NOMO-1 (cell line): ENCODE measurements around the gene MALSU1.
"Not testable (repeated sequence)": the region's sequence is repeated elsewhere in the genome, so short reads cannot be mapped to it uniquely, and the experiment has no call there.

Experiments
- DNase-seq, 2 experiments: peaks; one replicate each; lab custom pipeline; 2025; ENCODE audit not compliant: unreplicated experiment in 2 of 2; lab: John Stamatoyannopoulos, UW

Gene MALSU1

GRCh38 chr7:23285657-23286646 lies 13.2 kb upstream of the MALSU1 start:
- no peak for DNase-seq

GRCh38 chr7:23287612-23288011 lies 11.5 kb upstream of the MALSU1 start:
- peak in 1 of 2 experiments; percentile 9 for DNase-seq

DNA sequence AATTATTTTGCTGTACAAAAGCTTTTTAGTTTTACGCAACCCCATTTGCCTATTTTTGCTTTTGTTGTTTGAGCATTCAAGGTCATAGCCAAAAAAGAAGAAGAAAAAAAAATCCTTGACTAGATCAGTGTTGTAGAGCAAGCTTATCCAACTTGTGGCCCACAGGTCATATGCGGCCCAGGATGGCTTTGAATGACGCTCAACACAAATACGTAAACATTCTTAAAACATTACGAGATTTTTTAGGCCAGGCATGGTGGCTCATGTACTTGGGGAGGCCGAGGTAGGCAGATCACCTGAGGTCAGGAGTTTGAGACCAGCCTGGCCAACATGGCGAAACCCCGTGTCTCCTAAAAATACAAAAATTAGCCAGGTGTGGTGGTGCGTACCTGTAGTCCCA lies 8.1 kb upstream of the MALSU1 start:
- DNase-seq = no peak

DNA sequence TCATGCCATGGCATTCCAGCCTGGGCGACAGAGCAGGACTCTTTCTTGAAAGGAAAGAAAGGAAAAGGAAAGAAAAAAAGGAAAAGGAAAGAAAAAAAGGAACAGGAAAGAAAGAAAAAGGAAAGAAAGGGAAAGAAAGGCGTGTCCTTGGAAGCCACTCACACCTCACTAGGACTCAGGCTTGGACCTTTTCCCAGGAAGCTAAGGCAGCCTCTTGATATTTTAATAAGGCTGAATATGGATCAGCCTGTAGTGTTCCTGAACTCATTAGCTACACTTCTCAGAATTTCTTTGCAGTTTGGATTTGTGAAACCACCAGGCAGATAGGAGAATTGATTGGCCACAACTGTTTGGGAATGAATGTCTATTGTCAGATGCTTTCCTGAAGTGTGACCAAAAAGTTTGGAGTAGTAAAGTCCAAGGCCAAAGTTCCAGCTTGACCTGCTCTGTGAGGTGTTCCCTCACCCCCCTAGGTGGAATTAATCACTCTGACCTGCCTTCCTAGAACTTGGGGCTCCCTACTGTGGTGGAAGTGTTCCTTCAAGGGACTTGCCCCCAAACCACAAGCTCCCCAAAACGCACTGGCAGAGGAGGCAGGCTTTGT lies 7.1 kb upstream of the MALSU1 start:
- DNase-seq = no peak

DNA sequence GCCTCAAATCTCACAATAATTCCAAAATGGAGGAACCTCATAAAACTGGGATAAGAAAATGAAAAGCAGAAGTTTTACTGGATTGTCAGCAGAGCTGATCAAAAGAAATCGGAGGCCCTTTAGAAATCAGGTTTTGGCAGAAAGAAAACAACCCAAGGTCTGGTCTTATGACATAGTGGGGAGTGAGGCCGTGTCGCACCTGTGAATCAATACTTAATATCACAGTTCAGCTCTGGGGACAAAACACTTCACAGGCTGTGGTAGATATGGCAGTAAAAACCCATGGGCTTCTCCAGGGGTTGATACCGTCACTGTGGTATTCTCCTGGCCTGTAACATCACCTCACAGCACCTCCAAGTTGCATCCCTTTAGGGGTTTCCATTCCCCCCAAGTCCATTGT lies 6.5 kb upstream of the MALSU1 start:
- DNase-seq = no peak

GRCh38 chr7:23293500-23294073 lies 5.6 kb upstream of the MALSU1 start:
- DNase-seq = no peak

DNA sequence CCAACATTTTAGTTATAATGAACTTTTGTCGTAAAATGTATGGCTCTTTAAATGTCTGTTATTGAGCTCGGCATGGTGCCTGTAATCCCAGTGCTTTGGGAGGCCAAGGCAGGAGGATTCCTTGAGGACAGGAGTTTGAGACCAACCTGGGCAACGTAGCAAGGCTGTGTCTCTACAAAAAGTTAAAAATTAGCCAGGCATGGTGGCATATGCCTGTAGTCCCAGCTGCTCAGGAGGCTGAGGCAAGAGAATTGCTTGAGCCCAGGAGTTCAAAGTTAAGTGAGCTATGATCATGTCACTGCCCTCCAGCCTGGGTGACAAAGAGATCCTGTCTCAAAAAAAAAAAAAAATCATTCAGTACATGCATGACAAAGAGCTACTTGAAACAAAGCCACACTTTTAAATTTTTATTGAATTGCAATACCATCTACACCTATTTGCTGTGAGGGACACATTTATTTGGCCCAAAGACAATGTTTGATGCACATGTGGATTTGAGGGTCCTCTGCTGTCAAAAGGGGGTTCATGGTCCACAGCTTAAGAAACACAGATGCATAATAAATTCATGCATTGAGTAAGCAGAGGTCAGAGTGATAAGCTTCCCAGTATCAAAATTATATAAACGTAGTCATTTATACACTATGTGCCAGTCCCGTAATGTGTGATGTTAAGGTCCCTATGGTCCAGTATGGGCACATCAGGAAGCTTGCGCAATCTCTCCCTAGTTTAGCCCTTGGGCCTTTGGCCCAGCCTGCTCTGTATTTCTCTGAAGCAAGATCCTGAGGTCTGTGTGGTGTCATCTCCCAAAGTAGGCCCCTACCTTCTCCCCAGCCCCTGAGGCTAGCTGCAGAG lies 4.4 kb upstream of the MALSU1 start:
- peak; percentile 28 to 43 for DNase-seq

GRCh38 chr7:23295401-23295697 lies 3.8 kb upstream of the MALSU1 start:
- DNase-seq = peak in 1 of 2 experiments; percentile 1

- no peak for DNase-seq
Measured at GRCh38 chr7:23298141-23298881, 828 bp upstream of the MALSU1 start.

DNA sequence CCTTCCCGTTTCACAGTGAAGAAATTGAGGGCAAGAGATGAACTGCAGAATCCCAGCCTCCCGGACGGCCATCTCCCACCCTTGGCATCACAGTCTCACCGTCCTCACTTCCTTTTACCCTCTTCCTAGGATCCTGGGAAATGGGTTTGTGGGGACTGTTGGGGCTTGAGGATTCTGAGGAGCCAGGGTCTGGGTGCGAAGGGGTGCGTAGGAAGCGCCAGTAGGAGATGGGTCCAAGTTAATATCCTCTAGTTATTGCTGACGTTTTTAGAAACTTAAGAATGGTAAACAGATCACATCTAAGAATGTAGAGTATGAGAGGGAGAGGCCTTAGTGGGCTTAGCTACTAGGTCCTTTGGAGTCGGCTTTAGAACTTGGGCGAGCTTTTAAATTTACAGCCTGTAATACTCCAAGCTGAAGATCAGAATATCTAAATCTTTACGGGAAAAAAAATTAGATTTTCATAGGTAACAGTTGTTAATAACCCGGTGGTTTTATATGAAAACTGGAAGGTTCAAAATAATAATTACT lies 696 bp downstream of the MALSU1 start:
- DNase-seq = no peak

- no peak for DNase-seq
Measured at GRCh38 chr7:23306936-23307521, 7.9 kb downstream of the MALSU1 start.

- no peak for DNase-seq
Measured at GRCh38 chr7:23308754-23309153, 9.6 kb downstream of the MALSU1 start.

DNA sequence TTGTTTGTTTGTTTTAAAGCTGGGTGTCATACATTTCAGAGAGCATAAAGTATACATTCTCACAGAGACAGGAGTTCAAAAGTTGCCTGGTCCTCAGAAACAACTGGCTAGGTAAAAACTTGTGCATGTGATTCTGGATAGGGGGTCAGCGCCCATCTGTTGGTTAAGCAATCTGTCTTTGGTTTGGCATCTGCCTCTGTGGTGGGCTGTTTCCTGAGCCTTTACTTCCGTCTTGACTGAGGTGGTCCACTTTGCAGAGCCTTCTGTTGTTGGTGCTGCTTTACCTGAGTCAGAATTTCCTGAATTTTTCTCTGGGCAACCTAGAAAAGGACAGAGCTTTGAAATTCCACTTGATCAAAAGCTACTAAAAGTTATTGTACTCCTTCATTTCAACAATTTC lies 13.0 kb downstream of the MALSU1 start:
- not testable (repeated sequence) for DNase-seq

DNA sequence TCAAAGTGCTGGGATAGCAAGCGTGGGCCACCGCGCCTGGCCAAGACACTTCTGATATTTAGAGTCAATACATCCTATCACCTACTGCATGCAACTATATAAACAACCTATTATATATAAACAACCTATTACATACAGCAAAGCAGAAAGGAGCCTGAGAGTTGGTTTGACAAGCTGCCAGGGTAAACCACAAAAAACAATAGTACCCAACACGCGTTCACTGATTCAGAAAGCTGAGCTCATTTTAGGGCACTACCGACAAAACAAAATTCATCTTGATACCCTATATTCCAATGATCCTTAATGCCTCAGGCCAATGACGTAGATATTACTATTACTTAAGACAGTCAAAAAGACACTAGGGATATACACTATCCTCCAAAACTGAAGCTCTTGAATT lies 16.2 kb downstream of the MALSU1 start:
- no peak for DNase-seq

DNA sequence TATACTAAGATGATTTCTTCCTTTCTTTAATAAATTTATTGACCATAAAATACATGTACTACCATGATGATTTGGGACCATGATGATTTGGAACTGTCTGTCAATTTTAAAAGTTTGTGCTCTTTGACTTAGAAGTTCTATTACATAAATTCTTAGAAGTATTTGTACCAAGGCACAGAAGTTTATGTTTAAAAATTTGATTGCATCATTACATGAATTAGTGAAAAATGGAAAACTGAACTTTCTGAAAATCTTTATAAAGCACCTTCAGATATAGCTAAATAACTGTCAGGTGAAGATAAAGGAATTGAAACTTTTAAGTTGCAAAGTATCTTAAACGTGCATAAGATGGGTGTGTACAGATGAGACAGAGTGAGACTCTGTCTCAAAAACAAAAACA lies 32.0 kb downstream of the MALSU1 start:
- DNase-seq = no peak

DNA sequence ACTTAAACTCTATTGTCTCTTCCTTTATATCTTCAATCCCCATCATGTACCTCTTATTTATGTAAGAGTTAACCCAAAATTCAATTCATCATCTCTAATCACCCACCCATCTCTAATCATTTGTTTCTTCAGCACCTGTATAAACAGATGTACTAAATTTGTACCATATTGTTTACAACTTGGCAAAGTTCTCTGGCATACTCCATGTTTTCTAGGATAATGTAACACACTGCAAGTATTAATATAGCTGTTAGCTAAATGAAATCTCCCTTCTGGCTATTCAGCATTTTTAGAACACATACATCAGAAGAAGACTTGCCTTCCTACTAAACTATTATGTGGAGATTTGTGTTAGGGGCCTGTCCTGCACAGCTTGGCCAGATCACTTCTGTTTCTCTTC lies 33.1 kb downstream of the MALSU1 start:
- DNase-seq = no peak

DNA sequence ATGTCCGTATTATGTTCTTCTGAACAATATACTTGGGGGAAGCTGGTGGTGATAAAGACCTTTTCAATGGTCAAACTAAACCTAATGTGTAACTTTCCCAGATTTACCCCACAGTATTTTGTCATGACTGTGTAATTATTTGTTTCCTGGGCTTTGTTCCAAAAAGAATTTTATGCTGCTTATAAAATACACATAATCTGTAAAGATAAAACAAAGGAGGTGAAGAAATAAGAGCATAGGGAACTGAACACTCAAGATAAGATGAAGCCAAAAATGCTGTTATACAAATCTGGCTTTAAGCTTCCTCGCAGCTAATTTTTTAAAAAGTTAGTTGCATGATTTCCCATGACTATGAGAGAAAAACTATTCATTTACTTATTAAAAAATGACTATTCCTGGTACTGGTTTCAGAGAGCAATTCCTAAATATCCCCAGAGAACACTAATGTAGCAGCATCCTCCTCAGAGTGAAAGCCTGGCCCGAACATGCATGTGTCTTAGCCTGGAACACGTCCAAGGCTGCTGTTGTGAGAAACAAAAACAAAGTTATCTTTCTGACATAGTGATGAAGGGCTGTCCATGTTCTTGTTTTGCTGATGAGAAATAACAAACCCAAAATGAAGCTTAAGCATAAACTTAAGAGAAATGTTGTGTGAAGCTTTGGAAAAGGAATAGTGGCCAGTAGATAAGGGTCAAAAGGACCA lies 33.9 kb downstream of the MALSU1 start:
- DNase-seq = no peak

DNA sequence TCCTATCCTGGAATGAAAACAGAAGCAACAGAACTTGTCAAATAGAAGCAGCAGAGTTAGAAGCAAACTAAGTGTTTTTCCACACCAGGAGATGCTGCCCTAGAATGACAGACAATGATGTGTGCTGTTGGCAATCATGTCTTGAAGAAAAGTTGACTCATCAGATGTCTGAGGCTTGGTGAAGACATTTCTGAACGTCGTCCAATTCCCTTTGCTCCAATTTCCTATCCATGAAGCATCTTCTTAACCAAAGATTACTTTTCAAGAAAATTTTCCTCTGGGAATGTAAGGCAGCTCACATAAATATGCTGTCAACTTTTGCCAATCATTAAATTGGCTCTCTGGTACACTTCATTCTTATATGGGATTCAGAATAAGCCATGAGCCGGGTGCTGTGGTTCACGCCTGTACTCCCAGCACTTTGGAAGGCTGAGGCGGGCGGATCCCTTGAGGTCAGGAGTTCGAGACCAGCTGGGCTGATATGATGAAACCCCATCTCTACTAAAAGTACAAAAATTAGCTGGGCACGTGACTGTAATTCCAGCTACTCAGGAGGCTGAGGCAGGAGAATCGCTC lies 34.6 kb downstream of the MALSU1 start:
- DNase-seq = no peak
